ENCODE measurements around the gene FGF12.

The FGF12 gene

DNA sequence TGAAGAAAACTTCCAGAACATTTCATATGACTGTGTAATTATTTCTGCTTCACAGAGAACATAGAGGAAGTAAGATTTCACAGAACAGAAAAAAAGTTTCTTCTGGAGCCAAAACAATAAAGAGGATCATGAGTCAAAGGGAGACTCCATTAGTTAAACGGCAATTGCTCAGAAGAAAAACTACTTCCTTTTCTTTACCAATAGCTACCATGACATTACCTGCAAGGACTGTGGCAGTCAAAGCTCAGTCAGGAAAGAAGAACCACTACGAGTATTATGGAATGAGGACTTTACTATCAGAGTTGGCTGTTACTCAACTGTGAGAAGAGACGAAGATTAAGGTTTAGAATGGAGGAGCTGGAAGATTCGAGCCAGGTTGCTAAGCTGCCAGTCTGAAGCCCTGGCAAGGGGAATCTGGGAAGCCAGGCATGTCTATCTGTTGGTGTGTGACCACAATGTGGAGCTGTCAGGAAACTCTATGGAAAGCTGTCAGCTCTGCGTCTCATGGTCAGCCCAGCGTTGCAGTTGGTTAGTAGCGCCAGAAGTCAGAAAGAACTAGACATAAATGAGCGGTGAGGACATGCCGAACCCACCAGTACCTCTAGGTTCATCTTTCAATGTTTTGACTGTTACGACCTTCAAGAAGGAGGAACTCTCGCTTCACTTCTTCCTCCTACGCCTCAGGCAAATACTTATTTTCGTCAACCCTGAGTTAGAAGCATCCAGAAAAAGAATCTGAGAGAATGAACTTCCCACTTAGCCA lies 604.3 kb downstream of the FGF12 start:
- DNase-seq (ENCODE audit: low read depth, low spot score): peak; percentile 3

DNA sequence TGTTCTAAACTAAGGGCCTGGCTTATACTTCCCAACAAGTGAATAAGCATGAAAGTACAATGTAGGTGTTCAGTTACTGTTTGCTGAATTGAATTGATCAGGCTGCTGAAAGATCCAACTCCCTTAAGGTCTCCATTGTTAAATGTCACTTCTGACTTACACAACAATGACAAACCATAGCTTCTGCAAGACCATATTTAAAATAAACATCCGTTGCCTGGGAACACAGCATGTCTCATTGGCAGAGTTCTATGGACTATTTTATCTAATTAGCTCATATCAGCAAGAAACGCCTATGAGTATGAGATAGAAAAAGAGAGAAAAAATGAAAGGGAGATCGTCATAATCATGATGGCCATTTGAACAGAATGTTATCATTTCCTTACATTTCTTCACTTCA lies 605.4 kb downstream of the FGF12 start:
- DNase-seq (ENCODE audit: low read depth, low spot score): no peak

DNA sequence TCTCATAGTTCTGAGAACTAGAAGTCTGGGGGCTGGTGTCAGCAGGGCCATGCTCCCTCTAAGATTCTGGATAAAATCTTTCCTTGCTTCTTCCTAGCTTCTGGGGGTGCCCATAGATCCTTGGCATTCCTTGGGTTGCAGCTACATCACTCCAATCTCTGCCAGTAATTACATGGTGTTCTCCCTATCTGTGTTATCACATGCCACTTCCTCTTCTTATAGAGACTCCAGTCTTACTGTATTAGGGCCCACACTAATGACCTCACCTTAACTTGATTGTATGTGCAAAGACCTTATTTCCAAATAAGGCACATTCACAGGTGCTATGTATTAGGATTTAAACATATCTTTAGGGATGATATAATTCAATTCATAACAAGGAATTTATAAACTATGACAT lies 618.5 kb downstream of the FGF12 start:
- DNase-seq (ENCODE audit: low read depth, low spot score): no peak

DNA sequence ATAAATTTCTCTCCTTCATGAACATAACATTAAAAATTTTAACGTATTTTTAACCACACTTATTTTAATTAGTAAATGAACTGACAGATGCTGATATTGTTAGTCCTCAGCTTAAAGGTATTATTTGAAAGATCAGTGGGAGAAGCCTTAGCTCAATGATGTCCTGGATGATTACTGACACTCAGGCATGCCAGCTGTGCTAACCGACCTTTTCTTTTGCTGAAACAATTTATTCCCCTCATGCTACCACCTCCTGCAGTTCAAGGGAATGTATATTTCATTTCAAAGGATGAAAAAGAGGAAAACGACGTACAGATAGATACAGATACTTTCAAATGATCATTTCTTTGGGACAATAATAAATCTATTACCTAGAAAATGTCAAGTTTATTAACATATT lies 620.8 kb downstream of the FGF12 start:
- DNase-seq (ENCODE audit: low read depth, low spot score): no peak

DNA sequence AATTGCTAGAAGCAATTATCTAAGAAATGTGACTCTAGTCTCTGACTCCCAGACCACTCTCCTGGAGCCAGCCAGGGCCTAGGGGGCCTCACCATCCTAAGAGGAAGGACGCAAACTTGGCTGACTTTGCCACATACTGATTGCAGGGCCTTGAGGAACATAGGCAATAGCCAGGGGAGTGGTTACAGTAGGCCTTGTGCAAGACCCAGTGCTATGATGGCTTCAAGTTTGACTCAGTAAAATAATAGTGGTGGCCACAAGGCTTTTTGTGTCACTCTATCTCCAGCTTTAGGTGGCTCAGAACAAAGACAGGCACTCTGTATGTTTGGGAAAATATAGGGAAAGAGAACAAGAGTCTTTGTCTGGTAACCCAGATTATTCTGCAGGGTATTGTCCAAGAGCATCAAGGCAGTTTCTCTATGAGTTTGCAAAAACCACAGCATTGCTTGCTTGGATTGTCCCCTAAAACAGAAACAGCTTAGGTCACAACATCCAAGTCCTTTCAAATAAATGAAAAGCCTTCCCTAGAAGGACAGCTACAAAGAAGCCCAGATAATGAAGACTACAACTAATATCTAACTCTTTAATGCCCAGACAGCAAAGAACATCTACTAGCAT lies 634.8 kb downstream of the FGF12 start:
- DNase-seq (ENCODE audit: low read depth, low spot score): no peak

DNA sequence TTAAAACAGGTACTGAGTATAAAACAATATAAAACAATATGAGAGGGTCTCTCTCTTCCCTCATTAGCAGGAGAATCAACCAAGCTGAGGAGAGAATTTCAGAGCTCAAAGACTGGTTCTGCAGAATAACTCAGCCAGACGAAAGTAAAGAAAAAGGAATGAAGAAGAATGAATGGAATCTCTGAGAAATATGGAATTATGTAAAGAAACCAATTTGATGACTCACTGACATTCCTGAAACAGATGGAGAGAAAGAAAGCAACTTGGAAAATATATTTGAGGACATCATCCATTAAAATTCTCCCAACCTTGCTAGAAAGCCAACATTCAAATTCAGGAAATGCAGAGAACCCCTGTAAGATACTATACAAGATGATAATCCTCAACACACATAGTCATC lies 635.5 kb downstream of the FGF12 start:
- peak; percentile 24 for DNase-seq (ENCODE audit: low read depth, low spot score)

DNA sequence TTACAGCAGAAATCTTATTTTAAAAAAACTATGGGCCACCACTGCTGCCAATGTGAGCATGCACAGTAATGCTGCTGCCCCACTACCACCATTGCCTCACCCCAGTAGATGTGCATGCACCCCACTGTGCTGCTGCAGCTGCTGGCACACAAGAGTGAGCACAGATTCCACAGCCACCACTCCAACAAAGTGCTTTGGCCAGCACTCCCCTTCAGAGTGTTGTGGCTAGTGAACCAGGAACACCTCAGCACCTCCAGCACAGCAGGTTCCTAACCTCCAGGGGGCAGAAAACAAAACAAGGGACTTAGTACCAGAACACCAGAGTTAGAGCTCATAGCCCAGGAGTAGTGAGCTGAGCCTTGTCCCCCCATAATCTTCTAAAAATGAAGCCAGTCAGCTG lies 636.8 kb downstream of the FGF12 start:
- peak; percentile 3 for DNase-seq (ENCODE audit: low read depth, low spot score)
